KOPT-K1 (cell line): ENCODE results near the gene SMPD3.

ENCODE experiments used
- H3K27ac ChIP-seq: fragments of 200-600 bp; sonication (generic); 2 replicates; pipeline ENCODE4 v1.5.1; 2016; ENCODE audit warnings: antibody characterized with exemption, mild to moderate bottlenecking, low read depth, low read length; ENCODE audit not compliant: poor library complexity, severe bottlenecking
- H3K36me3 ChIP-seq: fragments of 200-600 bp; sonication (generic); 2 replicates; pipeline ENCODE4 v1.5.1; 2017; ENCODE audit warnings: antibody characterized with exemption, mild to moderate bottlenecking, low read length, moderate library complexity; ENCODE audit not compliant: insufficient read depth
- H3K9me3 ChIP-seq: fragments of 200-600 bp; sonication (generic); 2 replicates; pipeline ENCODE4 v1.5.1; 2017; ENCODE audit warnings: antibody characterized with exemption, low read length, mild to moderate bottlenecking; ENCODE audit not compliant: insufficient read depth, poor library complexity, severe bottlenecking

SMPD3 gene

GRCh38 chr16:68360547-68360946, 87.8 kb downstream of the SMPD3 start:
- no peaks in the 10 kb centered on the region for H3K9me3 ChIP-seq
- H3K27ac ChIP-seq: no peak overlapping the region
- H3K36me3 ChIP-seq: peaks cover 44% of the 10 kb centered on the region

GRCh38 chr16:68359398-68360191, 88.7 kb downstream of the SMPD3 start:
- no peaks in the 10 kb centered on the region for H3K9me3 ChIP-seq
- H3K27ac ChIP-seq: no peak overlapping the region
- peaks cover 53% of the 10 kb centered on the region for H3K36me3 ChIP-seq

- peaks cover 59% of the 10 kb centered on the region for H3K36me3 ChIP-seq
- H3K9me3 ChIP-seq: no peaks in the 10 kb centered on the region
- H3K27ac ChIP-seq: no peak overlapping the region
Observed at GRCh38 chr16:68358951-68359350, 89.4 kb downstream of the SMPD3 start.

- H3K9me3 ChIP-seq: no peaks in the 10 kb centered on the region
- peaks cover 70% of the 10 kb centered on the region for H3K36me3 ChIP-seq
- no peak overlapping the region for H3K27ac ChIP-seq
Observed at GRCh38 chr16:68357923-68358322, 90.4 kb downstream of the SMPD3 start.

- Histone ChIP-seq H3K9me3 (no peaks in the 10 kb centered on the region), H3K36me3 (peaks cover 74% of the 10 kb centered on the region), H3K27ac (no peak overlapping the region)
Observed at GRCh38 chr16:68357521-68357922, 90.8 kb downstream of the SMPD3 start.

GRCh38 chr16:68356919-68357286, 91.4 kb downstream of the SMPD3 start:
- peaks cover 80% of the 10 kb centered on the region for H3K36me3 ChIP-seq
- no peaks in the 10 kb centered on the region for H3K9me3 ChIP-seq
- peak overlapping the region; percentile 41 for H3K27ac ChIP-seq

GRCh38 chr16:68356249-68356918, 91.9 kb downstream of the SMPD3 start:
- Histone ChIP-seq H3K9me3 (no peaks in the 10 kb centered on the region), H3K27ac (peak overlapping the region; percentile 41), H3K36me3 (peaks cover 85% of the 10 kb centered on the region)

GRCh38 chr16:68355447-68356248, 92.7 kb downstream of the SMPD3 start:
- no peaks in the 10 kb centered on the region for H3K9me3 ChIP-seq
- peak overlapping the region; percentile 1 for H3K27ac ChIP-seq
- H3K36me3 ChIP-seq: peaks cover 93% of the 10 kb centered on the region

- H3K9me3 ChIP-seq: no peaks in the 10 kb centered on the region
- no peak overlapping the region for H3K27ac ChIP-seq
- H3K36me3 ChIP-seq: peaks cover 95% of the 10 kb centered on the region
Observed at GRCh38 chr16:68354816-68355215, 93.5 kb downstream of the SMPD3 start.

- H3K36me3 ChIP-seq: peaks cover 95% of the 10 kb centered on the region
- H3K27ac ChIP-seq: no peak overlapping the region
- H3K9me3 ChIP-seq: no peaks in the 10 kb centered on the region
Observed at GRCh38 chr16:68353366-68353765, 94.9 kb downstream of the SMPD3 start.

GRCh38 chr16:68351991-68352431, 96.3 kb downstream of the SMPD3 start:
- Histone ChIP-seq H3K36me3 (peaks cover 95% of the 10 kb centered on the region), H3K9me3 (no peaks in the 10 kb centered on the region), H3K27ac (no peak overlapping the region)

GRCh38 chr16:68351463-68351862, 96.8 kb downstream of the SMPD3 start:
- no peaks in the 10 kb centered on the region for H3K9me3 ChIP-seq
- H3K27ac ChIP-seq: no peak overlapping the region
- H3K36me3 ChIP-seq: peaks cover 96% of the 10 kb centered on the region

- peaks cover 100% of the 10 kb centered on the region for H3K36me3 ChIP-seq
- no peak overlapping the region for H3K27ac ChIP-seq
- no peaks in the 10 kb centered on the region for H3K9me3 ChIP-seq
Observed at GRCh38 chr16:68350813-68351350, 97.4 kb downstream of the SMPD3 start.

GRCh38 chr16:68349838-68350410, 98.4 kb downstream of the SMPD3 start:
- Histone ChIP-seq H3K36me3 (peaks cover 100% of the 10 kb centered on the region), H3K9me3 (no peaks in the 10 kb centered on the region), H3K27ac (no peak overlapping the region)
